HPDE6-E6E7 (cell line): ENCODE results near the gene AIDA.
"Not testable (repeated sequence)": the region's sequence is repeated elsewhere in the genome, so short reads cannot be mapped to it uniquely, and the experiment has no call there.

Source experiments
- DNase-seq: peaks from one replicate; pipeline ENCODE4 v3.0.0; 2011; ENCODE audit warnings: missing footprints; ENCODE audit errors: extremely low spot score

Gene AIDA

DNA sequence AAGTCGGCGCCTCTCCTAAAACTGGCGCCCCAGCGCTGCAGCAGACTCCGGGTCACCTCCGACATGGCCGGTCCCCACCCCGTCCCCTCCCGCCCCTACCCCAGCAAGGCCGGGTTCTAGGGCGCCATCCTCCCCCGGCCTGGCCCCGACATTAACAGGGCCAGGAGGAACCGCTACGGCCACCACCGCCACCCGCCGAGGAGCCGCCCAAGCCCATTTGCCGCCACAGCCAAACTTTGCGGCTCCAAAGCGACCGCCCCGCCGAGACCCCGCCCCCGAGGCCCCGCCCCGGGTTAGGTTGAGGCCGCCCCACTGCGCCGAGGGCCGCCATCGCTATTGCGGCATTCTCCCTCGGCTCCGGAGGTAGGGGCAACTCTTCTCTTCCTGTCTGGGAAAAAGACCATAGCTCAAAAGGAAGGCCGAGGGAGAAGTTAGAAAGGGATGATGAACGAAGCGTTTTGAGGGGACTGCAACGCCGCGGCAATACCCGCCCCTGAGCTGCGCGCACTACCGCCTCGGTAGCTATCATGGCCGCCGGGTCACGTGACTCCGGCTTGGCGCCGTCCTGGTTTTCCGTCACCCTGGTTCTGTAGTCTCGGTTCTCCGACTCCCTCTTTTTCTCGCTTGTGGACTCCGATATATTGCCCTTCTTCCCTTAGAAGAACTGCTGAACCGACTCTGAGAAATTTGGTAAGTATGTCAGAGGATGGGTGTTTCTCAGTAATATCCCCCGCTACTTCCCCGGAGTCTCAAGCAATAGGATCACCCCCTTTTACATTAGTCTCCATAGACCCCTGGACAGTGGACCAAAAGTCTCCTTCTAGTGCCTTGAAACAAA is at the start of gene AIDA, which contains the start of gene BROX:
AIDA (minus strand) TSS at position 239 of the 838 bp plus-strand sequence; CDS start at position 65, 174 bp downstream.
BROX (plus strand) TSS at position 312 of the 838 bp plus-strand sequence. CDS start 3,136 bp downstream, outside the sequence.
- DNase-seq, result peak; percentile 79

- DNase-seq, result no peak
Measured at GRCh38 chr1:222761083-222761482, 48.8 kb upstream of the AIDA start.

GRCh38 chr1:222759451-222760035 is 47.3 kb upstream of the AIDA start:
- DNase-seq, result no peak

DNA sequence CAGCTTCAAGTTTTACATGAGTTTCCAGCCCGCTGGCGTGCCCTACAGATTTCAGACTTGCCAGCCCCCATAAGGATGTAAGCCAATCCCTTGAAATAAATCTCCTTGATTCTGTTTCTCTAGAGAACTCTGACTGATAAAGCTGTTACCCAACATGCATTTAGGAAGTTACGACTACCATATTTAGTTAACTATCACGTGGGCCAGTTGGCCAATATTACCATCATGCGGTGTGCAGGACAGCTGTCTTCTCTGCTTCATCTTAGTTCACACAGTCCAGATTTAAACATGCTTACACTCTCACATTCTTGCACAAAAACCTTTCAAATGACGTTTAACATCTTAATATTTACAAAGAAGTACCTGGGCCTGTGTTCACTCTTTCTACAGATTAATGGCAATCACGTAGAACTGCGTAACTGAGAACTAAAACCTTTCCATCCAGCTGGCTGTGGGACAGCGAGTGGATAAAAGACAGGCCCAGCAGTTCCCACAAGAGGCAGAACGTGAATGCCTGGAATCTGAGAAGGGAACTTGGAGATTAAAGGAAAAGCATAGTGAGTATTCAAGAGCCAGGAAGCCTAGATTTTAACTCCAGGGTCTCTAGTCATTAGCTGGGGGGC is 45.5 kb upstream of the AIDA start:
- DNase-seq, result no peak

GRCh38 chr1:222754366-222755139 is 42.3 kb upstream of the AIDA start:
- no peak for DNase-seq

DNA sequence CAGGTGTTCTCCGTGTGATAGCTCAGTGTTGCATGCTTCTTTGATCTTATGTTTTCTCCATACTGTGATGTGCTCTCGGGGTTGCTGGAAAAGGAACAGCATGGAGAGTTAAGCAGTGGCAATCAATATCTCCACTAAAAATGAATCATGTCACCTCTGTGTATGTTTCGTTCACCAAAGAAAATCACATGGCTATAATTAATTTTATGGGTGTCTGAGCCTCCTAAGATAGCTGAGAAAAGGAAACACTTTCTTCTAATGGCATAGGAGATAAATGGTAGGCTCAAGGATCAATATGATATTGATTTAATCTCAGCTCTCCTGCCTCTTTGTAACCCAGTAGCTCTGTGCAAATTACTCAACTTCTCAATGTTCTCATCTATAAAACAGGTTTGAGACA is 39.0 kb upstream of the AIDA start:
- no peak for DNase-seq

- no peak for DNase-seq
Measured at GRCh38 chr1:222750651-222751050, 38.4 kb upstream of the AIDA start.

- DNase-seq, result no peak
Measured at GRCh38 chr1:222749927-222750326, 37.6 kb upstream of the AIDA start.

DNA sequence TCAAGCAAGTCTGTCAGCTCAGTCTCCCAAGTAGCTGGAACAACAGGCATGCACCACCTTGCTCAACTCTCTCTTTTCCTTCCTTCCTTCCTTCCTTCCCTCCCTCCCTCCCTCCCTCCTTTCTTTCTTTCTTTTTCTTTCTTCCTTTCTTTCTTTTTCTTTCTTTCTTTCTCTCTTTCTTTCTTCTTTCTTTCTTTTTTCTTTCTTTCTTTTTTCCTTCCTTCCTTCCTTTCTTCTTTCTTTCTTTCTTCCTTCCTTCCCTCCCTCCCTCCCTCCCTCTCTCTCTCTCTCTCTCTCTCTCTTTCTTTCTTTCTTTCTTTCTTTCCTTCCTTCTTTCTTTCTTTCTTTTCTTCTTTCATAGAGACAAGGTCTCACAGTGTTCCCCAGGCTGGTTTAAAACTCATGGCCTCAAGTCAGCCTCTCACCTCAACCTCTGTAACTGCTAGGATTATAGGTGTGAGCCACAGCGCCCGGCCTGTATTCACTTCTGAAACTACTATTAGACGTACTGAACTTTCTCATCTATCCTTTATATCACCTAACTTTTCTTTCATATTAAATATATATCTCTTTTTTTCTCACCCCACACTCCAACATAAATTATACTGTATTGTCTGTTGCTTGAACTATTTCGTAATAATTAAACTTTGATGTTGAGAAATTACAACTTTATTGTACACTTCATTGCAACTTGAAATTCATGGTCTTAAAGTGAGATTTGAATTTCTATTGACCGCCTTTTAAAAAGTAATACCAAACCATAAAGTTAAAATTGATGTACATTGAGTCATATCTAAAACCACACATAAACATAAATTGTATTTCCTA is 29.6 kb upstream of the AIDA start:
- not testable (repeated sequence) for DNase-seq

DNA sequence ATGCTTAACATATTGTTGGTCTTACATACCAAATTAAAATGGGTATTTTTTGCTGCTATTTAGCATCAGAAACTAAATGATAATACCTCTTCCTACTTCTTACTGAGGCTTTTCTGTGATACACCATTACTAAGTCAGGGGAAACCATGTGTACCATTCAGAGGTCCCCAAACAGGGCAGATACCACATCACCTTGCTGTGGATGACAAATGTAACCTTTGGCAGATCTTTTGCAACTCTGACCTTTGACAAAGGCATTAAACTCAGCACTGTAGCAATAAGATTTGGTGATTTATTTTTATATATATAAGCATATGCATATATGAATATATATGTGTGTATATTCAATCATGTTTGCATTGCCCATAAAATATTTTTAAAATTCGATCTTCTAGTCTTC is 27.6 kb upstream of the AIDA start:
- DNase-seq, result no peak

DNA sequence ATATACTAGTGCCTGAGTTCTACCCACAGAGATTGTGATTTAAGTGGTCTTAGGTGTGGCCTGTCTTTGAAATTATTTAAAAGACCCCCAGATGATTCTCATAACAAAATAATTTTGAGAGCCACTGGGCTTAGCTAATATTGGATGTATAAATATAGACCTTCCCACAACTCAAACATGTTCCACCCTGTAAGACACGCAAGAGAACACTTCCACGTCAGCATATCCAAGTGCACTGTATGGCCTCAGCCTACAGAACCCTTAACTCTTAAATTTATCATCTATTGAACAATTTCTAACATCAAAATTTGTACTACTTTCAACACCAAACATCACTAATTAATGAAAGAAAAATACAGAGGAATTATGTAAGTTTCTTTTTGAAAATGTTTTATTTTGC is 27.2 kb upstream of the AIDA start:
- no peak for DNase-seq

DNA sequence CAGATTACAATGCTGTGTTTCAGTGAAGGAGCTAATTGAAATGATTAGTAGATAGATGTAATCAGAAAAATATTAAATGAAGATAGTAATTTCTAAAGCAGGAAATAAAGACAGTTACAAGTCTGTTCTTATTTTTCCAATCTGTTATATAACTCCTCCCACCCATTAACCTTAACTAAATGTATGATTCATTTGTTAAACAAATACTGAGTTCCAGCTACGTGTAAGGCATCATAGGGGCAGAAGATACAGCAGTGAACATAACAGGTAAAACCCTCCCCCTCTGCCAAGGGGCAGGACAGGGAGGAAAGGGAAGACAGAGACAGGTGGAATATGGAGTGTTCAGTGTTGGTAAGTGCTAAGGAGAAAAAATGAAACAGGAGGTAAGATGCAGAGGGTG is 24.7 kb upstream of the AIDA start, which contains the start of gene FAM177B:
FAM177B (plus strand) TSS at position 231 of the 400 bp plus-strand sequence. CDS start 9,344 bp downstream, outside the sequence.
- no peak for DNase-seq

DNA sequence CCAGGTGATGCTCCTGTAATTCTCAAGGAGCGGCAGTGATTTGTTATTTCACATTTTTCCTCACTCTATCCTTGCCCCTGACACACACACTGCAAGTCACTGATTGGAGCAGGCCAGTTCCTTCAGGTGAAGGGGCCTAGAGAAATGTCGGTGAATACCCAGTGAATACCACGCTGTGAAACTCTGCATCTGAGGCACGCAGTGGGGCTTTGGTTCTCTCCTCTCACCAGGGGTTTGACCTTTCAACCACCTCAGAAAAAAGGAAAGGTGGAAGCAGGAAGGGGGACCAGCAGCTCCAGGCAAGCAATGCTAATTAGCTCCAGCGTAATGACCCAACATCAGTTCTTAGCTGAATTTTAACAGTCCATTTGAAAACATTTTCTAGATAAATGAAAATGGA is 24.2 kb upstream of the AIDA start:
- DNase-seq, result no peak

DNA sequence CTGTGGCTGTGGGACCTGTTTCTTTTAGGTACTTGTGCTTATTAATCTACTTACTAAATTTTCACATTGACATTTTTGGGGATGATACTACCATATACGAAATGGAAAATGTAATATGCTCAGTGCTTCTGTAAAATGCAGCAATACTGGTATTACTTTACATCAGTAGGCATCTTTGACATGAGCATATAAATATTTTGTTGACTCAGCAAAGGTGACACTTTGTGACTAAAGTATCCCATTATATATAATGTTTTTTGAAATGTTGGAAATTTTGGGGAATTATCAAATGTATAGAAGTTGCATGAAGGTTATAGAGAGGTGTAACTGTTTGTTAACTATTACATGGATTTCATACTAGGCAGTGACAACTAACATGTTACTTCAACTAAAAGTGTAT is 22.4 kb upstream of the AIDA start:
- no peak for DNase-seq

GRCh38 chr1:222732216-222733159 is 20.2 kb upstream of the AIDA start:
- no peak for DNase-seq

DNA sequence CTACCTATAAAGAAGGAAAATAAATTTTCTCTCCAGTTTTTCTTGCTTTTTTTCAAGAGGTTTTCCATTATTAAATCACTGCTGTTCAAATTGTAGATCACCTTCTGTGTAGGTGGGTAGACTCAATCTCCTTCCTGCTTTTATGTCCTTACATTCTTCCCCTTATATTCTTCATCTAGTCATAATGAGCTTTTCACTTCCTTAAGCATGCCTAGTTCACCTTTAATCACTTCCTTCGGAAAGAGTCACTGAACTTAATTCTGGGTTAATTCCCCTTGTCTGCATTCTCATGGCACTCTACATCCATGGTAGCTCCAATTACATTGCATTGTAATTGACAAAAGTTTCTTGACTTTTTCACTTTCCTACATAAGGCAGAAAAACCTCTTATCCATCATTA is 18.6 kb upstream of the AIDA start:
- DNase-seq, result no peak

DNA sequence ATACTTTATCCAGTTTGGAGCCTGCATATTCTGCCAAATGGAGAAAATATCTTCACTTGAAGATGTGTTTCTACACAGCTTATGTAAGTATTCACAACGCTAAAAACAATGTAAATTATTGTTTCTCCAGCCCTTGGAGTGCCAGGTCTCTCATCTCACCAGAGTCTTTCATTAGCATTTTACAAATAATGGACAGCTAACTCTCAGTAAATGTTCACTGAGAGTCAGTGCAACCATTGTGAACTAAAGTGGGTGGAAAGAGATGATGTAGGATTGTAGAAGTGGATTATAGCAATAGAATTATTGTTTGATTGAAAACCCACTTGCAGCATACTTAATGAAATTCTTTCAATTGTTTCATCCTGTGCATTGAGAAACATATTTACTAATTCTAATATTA is 16.5 kb upstream of the AIDA start:
- DNase-seq, result no peak

GRCh38 chr1:222716393-222716792 is 4.1 kb upstream of the AIDA start:
- DNase-seq, result no peak

DNA sequence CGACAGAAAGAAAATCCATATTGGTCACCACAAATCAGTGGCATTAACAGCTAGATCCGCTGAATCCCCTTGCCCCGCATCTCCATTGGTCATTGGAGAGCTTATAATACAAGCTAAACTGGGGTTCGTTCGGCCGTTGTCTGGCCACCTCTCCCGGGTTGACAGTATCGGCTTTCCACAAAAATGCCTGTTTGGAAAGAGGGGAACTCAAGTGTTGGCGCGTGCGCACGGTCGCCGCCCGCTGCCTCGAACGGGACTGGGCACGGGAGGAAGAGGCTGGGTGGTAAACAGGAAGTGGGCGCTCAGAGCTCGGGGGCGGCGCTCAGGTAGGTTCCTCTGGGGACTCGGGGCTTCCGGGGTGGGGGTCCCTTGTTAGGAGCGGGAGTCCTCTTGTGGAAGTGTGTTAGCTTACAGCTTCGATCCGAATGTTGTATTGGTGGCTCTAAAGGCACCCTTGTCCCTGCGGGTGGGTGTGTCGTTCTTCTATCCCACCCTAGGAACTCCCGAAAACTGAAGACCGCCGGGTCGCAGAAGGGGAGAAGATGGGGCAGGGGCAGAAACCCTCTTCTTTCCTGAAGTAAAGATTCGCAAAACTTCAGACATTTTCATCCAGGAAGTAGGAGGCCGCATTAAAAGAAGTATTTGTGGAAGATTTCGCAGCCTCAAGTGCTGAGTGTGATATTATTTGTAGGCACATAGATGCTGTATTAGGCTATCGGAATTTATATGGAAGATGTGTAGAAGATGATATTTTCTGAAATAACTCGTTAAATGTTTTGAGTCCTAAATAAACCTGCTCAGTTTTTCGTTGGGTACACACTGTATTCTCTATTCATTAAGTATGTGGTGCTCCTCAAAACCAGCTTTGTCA is 1.0 kb upstream of the AIDA start:
- peak; percentile 84 for DNase-seq
